Suprapubic skin (tissue), 4 donors: ENCODE results near the gene CAMK1. TPM values are rescaled to one million over a fixed set of nuclear protein-coding genes. Genes with fewer than 3 reads are reported as not detected.

ENCODE experiments used
- DNase-seq, 2 donors: peaks; one replicate each; pipeline ENCODE4 v3.0.0-alpha.2; 2019; ENCODE audit warnings: low spot score in 2 of 2
- H3K27ac ChIP-seq: fragments of 200-600 bp; sonication (generic); one replicate; pipeline ENCODE4 v1.5.1; 2019
- H3K27me3 ChIP-seq: fragments of 200-600 bp; sonication (generic); one replicate; pipeline ENCODE4 v1.5.1; 2019
- H3K36me3 ChIP-seq: fragments of 200-600 bp; sonication (generic); one replicate; pipeline ENCODE4 v1.5.1; 2019
- H3K4me1 ChIP-seq: fragments of 200-600 bp; sonication (generic); one replicate; pipeline ENCODE4 v1.5.1; 2019
- H3K4me3 ChIP-seq: fragments of 200-600 bp; sonication (generic); one replicate; pipeline ENCODE4 v1.5.1; 2019; ENCODE audit warnings: mild to moderate bottlenecking
- H3K9me3 ChIP-seq: fragments of 200-600 bp; sonication (generic); one replicate; pipeline ENCODE4 v1.5.1; 2019
- CTCF ChIP-seq, 2 donors: fragments of 200-600 bp in 1 of 2; fragments of 450-650 bp in 1 of 2; sonication (generic) in 1 of 2; IDR thresholded peaks; one replicate each; pipeline ENCODE4 v1.5.1; 2016 to 2019; ENCODE audit warnings: antibody characterized with exemption in 2 of 2, mild to moderate bottlenecking in 1 of 2, moderate library complexity in 1 of 2
- EP300 ChIP-seq: sonication (generic); formaldehyde crosslinking; IDR thresholded peaks from one replicate; pipeline ENCODE4 v1.6.1; 2017; ENCODE audit warnings: antibody characterized with exemption
- POLR2A ChIP-seq, 2 donors: fragments of 450-650 bp; IDR thresholded peaks; one replicate each; pipeline ENCODE4 v1.6.1; 2017; ENCODE audit warnings: antibody characterized with exemption in 2 of 2, mild to moderate bottlenecking in 2 of 2, moderate library complexity in 2 of 2
- POLR2AphosphoS5 ChIP-seq, 3 donors: sonication (generic); formaldehyde crosslinking; IDR thresholded peaks; one replicate each; pipeline ENCODE4 v1.6.1; 2017; ENCODE audit warnings: antibody characterized with exemption in 3 of 3
- WGBS: methylation state at CpG from one replicate; pipeline ENCODE4 v1.1.5; 2018; 5-methylcytosine and 5-hydroxymethylcytosine counted together
- total RNA-seq, 4 donors: library from RNA; depleted of rRNA; stranded (reverse); fragments of >200 nt; gene quantifications; one replicate each; pipeline ENCODE4 v1.1.0, GENCODE V29; 2016

The CAMK1 gene
- total RNA-seq, 4 donors from 2014 or later: 3.3 to 13.0 (median 5.2) TPM

GRCh38 chr3:9742560-9742959 is 27.2 kb downstream of the CAMK1 start:
- Histone ChIP-seq H3K27me3 (no peaks in the 10 kb centered on the region), H3K4me3 (no peak overlapping the region), H3K4me1 (no peaks in the 10 kb centered on the region), H3K36me3 (peaks cover 100% of the 10 kb centered on the region), H3K27ac (no peak overlapping the region), H3K9me3 (no peaks in the 10 kb centered on the region)
- DNase-seq: no peak
- WGBS: 100% methylated on average over 1 of the region's 1 CpG
- TF ChIP-seq CTCF (IDR thresholded peaks at IDR 0.05) (no peak), EP300 (no peak), POLR2AphosphoS5 (IDR thresholded peaks at IDR 0.05) (no peak), POLR2A (IDR thresholded peaks at IDR 0.05) (no peak)

GRCh38 chr3:9739181-9739580 is 30.6 kb downstream of the CAMK1 start:
- H3K4me3 ChIP-seq: no peak overlapping the region
- 93% methylated on average over 15 of the region's 15 CpGs for WGBS
- no peak overlapping the region for H3K27ac ChIP-seq
- H3K27me3 ChIP-seq: no peaks in the 10 kb centered on the region
- DNase-seq: no peak
- TF ChIP-seq CTCF (IDR thresholded peaks at IDR 0.05) (no peak), POLR2AphosphoS5 (IDR thresholded peaks at IDR 0.05) (no peak), EP300 (no peak), POLR2A (IDR thresholded peaks at IDR 0.05) (no peak)
- H3K9me3 ChIP-seq: no peaks in the 10 kb centered on the region
- H3K36me3 ChIP-seq: peaks cover 89% of the 10 kb centered on the region
- no peaks in the 10 kb centered on the region for H3K4me1 ChIP-seq

- H3K9me3 ChIP-seq: no peaks in the 10 kb centered on the region
- WGBS: 58% methylated on average over 2 of the region's 2 CpGs
- no peak overlapping the region for H3K4me3 ChIP-seq
- no peak overlapping the region for H3K27ac ChIP-seq
- DNase-seq: no peak
- no peak for TF ChIP-seq POLR2AphosphoS5 (IDR thresholded peaks at IDR 0.05)
- no peak for TF ChIP-seq CTCF (IDR thresholded peaks at IDR 0.05)
- TF ChIP-seq EP300: no peak
- no peak for TF ChIP-seq POLR2A (IDR thresholded peaks at IDR 0.05)
- H3K4me1 ChIP-seq: peaks cover 18% of the 10 kb centered on the region
- H3K27me3 ChIP-seq: no peaks in the 10 kb centered on the region
- H3K36me3 ChIP-seq: peaks cover 65% of the 10 kb centered on the region
Measured at GRCh38 chr3:9736831-9737230, 32.9 kb downstream of the CAMK1 start.

- H3K4me1 ChIP-seq: peaks cover 26% of the 10 kb centered on the region
- no peak for DNase-seq
- H3K9me3 ChIP-seq: no peaks in the 10 kb centered on the region
- H3K4me3 ChIP-seq: peak overlapping the region; percentile 96
- H3K27me3 ChIP-seq: no peaks in the 10 kb centered on the region
- H3K27ac ChIP-seq: no peak overlapping the region
- peaks cover 24% of the 10 kb centered on the region for H3K36me3 ChIP-seq
- no peak for TF ChIP-seq EP300
- TF ChIP-seq POLR2A (IDR thresholded peaks at IDR 0.05): no peak
- no peak for TF ChIP-seq POLR2AphosphoS5 (IDR thresholded peaks at IDR 0.05)
- TF ChIP-seq CTCF (IDR thresholded peaks at IDR 0.05): no peak
- 16% methylated on average over 3 of the region's 7 CpGs for whole genome bisulfite sequencing
Measured at GRCh38 chr3:9732740-9733115, 37.0 kb downstream of the CAMK1 start.

GRCh38 chr3:9732080-9732739 is 37.5 kb downstream of the CAMK1 start:
- peaks cover 26% of the 10 kb centered on the region for H3K4me1 ChIP-seq
- no peaks in the 10 kb centered on the region for H3K27me3 ChIP-seq
- 2% methylated on average over 19 of the region's 41 CpGs for WGBS
- H3K36me3 ChIP-seq: peaks cover 19% of the 10 kb centered on the region
- no peak for TF ChIP-seq POLR2AphosphoS5 (IDR thresholded peaks at IDR 0.05)
- TF ChIP-seq EP300: no peak
- no peak for TF ChIP-seq CTCF (IDR thresholded peaks at IDR 0.05)
- no peak for TF ChIP-seq POLR2A (IDR thresholded peaks at IDR 0.05)
- no peak for DNase-seq
- peak overlapping the region; percentile 96 for H3K4me3 ChIP-seq
- no peaks in the 10 kb centered on the region for H3K9me3 ChIP-seq
- peak overlapping the region; percentile 99 for H3K27ac ChIP-seq
